ENCODE data around the gene LAMB1. TPM values are rescaled to one million over a fixed set of nuclear protein-coding genes. Genes with fewer than 3 reads are reported as not detected.

The LAMB1 gene
- total and polyA plus RNA-seq, 2 of the 13 experiments (the other 11 are each of a cell fraction or from before 2014, with no cell fraction given) = 109 to 124 TPM

GRCh38 chr7:108046952-108047506 lies 44.1 kb upstream of the LAMB1 start:
- DNase-seq (ENCODE audit: low spot score) (no peak), FAIRE-seq (no peak), ATAC-seq (no peak)
- Histone ChIP-seq H3K9ac (ENCODE audit: insufficient read depth, low read depth, low read length) (no peak overlapping the region), H3K9me3 (ENCODE audit: low read length) (no peaks in the 10 kb centered on the region), H4K20me1 (ENCODE audit: insufficient read depth, low read length) (no peaks in the 10 kb centered on the region), H3K36me3 (replicated peaks in 1 of 2; ENCODE audit: control insufficient read depth in 1 of 2, insufficient read depth in 2 of 2, low read length in 2 of 2) (no peaks in the 10 kb centered on the region), H3K27me3 (ENCODE audit: control insufficient read depth in 1 of 2, insufficient read depth in 2 of 2, low read length in 2 of 2) (no peaks in the 10 kb centered on the region), H3K27ac (ENCODE audit: extremely low read length, insufficient read depth, low read length) (no peak overlapping the region), H2AFZ (ENCODE audit: low read length) (no peak overlapping the region), H3K4me1 (ENCODE audit: insufficient read depth, low read length) (peaks cover 14% of the 10 kb centered on the region), H3K4me3 (replicated peaks in 1 of 3; ENCODE audit: insufficient read depth in 1 of 3, low read depth in 2 of 3, low read length in 3 of 3) (no peak overlapping the region), H3K79me2 (ENCODE audit: insufficient read depth, low read length) (no peaks in the 10 kb centered on the region), H3K4me2 (ENCODE audit: low read depth, low read length) (no peak overlapping the region)
- in situ Hi-C loops (cut with HindIII; ENCODE audit: extremely low pct_ligation_motif_present, low pct_unique_long_range_greater_than_20kb) = no loop called here
- no TSS peak for BruUV-seq (replicated peaks)
- CTCF ChIA-PET (ENCODE audit: low intra/inter-chr PET ratio, low total read pairs) = no interaction called here
- POLR2A ChIA-PET = no interaction called here
- intact Hi-C loops (cut with micrococcal nuclease; ENCODE audit: unreplicated experiment) = no loop called here
- no peak for TF ChIP-seq MED1 (CRISPR knock-in tag; IDR thresholded peaks at IDR 0.05)
- TF ChIP-seq ATF6 (CRISPR knock-in tag; conservative IDR thresholded peaks at IDR 0.05) = no peak
- TF ChIP-seq HNRNPL (IDR thresholded peaks at IDR 0.05; ENCODE audit: low read depth, low read length) = no peak
- TF ChIP-seq, protein P1, sequence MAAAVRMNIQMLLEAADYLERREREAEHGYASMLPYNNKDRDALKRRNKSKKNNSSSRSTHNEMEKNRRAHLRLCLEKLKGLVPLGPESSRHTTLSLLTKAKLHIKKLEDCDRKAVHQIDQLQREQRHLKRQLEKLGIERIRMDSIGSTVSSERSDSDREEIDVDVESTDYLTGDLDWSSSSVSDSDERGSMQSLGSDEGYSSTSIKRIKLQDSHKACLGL (CRISPR knock-in tag; IDR thresholded peaks at IDR 0.05) = no peak
- TF ChIP-seq, protein P2, sequence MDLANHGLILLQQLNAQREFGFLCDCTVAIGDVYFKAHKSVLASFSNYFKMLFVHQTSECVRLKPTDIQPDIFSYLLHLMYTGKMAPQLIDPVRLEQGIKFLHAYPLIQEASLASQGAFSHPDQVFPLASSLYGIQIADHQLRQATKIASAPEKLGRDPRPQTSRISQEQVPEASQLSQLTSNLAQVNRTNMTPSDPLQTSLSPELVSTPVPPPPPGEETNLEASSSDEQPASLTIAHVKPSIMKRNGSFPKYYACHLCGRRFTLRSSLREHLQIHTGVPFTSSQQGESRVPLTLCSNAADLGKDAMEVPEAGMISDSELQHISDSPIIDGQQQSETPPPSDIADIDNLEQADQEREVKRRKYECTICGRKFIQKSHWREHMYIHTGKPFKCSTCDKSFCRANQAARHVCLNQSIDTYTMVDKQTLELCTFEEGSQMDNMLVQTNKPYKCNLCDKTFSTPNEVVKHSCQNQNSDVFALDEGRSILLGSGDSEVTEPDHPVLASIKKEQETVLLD (CRISPR knock-in tag; IDR thresholded peaks at IDR 0.05; ENCODE audit: low read depth) = no peak
- no peak for TF ChIP-seq HOXA7 (CRISPR knock-in tag; IDR thresholded peaks at IDR 0.05)
- WGBS (ENCODE audit: low lambda C conversion rate) = 60% methylated on average over 6 of the region's 6 CpGs

Data from HepG2 (cell line).